Measurements from ENCODE around the gene CACNA2D1.

- TF ChIP-seq ZBTB7A (IDR thresholded peaks at IDR 0.05; ENCODE audit: low read depth) (no peak), RAD21 (IDR thresholded peaks at IDR 0.05; ENCODE audit: low read depth) (no peak), TEAD4 (IDR thresholded peaks at IDR 0.05) (no peak), MAX (IDR thresholded peaks at IDR 0.05) (no peak)
Measured at GRCh38 chr7:81908220-81908619, 535.4 kb downstream of the CACNA2D1 start.

Measured in Ishikawa (cell line).